Cardiac fibroblast (primary cell): ENCODE measurements around the gene PAPLN.

Experiments used
- DNase-seq, 2 donors: peaks; one replicate each; pipeline versions ENCODE4 v3.0.0 to v3.0.0-alpha.2; 2010; ENCODE audit warnings: low read depth in 2 of 2
- H3K4me3 ChIP-seq, 2 donors: replicated peaks in 1 of 2; 1 replicate in 1 of 2; 2 replicates in 1 of 2; pipeline ENCODE4 v1.5.1; 2011; ENCODE audit warnings: low read depth in 2 of 2, low read length in 2 of 2, mild to moderate bottlenecking in 2 of 2, moderate library complexity in 1 of 2
- TF ChIP-seq, protein P1 (sequence below): IDR thresholded peaks from one replicate; pipeline ENCODE4 v1.5.1; 2011; ENCODE audit warnings: low read depth, mild to moderate bottlenecking, low read length, inconsistent platforms

PAPLN gene

DNA sequence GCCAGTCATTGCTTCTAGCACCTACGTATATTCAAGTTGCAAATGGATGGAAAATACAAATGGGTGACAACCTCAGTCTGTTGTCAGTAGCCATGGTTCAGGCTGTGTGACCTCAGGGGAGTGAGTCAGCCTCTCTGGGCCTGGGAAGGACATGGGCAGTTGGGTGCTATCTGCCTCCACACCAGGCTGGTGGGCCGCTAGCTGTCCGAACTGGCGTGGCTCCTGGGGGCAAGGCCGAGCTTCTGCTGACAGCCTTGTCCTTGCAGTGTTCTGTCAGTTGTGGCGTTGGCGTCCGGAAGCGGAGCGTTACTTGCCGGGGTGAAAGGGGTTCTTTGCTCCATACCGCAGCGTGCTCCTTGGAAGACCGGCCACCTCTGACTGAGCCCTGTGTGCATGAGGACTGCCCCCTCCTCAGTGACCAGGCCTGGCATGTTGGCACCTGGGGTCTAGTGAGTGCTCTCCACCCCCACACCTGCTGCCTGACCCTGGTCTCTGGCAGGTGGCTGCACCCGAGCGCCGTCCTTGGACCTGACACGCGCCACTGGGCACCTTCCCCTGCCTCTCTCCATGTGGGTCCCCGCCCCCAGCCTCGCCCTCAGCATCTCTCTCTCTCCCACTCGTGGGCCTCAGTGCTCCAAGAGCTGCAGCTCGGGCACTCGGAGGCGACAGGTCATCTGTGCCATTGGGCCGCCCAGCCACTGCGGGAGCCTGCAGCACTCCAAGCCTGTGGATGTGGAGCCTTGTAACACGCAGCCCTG is 17.1 kb downstream of the PAPLN start:
- TF ChIP-seq, protein P1, sequence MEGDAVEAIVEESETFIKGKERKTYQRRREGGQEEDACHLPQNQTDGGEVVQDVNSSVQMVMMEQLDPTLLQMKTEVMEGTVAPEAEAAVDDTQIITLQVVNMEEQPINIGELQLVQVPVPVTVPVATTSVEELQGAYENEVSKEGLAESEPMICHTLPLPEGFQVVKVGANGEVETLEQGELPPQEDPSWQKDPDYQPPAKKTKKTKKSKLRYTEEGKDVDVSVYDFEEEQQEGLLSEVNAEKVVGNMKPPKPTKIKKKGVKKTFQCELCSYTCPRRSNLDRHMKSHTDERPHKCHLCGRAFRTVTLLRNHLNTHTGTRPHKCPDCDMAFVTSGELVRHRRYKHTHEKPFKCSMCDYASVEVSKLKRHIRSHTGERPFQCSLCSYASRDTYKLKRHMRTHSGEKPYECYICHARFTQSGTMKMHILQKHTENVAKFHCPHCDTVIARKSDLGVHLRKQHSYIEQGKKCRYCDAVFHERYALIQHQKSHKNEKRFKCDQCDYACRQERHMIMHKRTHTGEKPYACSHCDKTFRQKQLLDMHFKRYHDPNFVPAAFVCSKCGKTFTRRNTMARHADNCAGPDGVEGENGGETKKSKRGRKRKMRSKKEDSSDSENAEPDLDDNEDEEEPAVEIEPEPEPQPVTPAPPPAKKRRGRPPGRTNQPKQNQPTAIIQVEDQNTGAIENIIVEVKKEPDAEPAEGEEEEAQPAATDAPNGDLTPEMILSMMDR, result no peak
- H3K4me3 ChIP-seq, result no peak overlapping the region
- DNase-seq, result no peak

DNA sequence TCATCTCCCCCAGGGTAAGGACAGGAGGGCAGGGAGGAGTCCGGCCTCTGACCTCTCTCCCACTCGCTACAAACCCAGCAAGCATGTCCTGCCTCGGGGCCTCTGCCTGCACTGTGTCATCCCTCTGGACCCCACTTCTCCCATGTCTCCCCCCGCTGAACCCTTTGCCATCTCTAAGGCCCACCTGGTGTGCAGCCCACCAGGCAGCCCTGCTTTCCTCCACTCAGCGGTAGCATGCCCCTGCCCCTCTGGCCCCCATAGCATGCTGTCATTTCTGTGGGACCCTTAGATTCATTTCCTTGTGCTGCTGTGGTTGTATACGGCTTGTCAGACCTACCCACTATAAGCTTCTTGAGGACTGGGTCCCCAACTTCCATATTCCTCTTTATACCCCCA is 17.7 kb downstream of the PAPLN start:
- no peak overlapping the region for H3K4me3 ChIP-seq
- TF ChIP-seq, protein P1, result no peak

DNA sequence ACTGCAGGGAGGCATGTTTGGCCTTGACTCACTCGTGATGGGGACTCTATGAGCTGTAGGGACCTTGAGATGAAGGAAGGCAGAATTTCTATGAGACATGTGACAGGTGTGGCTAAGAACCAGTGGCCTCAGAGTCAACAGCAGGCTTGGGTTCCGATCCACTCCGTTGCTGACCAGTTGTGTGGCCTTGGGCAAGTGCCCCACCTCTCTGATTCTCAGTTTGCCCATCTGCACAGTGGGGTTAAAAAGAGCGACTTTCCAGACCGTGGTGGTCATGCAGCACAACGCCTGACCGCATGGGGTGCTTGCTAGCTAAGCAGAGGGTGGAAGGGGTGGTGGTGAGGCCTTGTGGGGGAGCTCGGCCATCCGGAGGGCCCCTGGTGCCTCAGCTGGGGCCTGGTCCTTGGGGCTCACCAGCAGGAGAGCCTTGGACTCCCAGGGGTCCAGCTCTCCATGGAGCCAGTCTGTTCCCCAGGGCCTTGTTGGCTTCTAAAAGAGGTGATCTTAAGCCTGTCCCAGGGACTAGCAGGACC is 18.5 kb downstream of the PAPLN start:
- no peak overlapping the region for H3K4me3 ChIP-seq
- DNase-seq, result no peak
- TF ChIP-seq, protein P1, result no peak

More for the DNA sequence above, 17.7 kb downstream of the PAPLN start:
- no peak for DNase-seq

DNA sequence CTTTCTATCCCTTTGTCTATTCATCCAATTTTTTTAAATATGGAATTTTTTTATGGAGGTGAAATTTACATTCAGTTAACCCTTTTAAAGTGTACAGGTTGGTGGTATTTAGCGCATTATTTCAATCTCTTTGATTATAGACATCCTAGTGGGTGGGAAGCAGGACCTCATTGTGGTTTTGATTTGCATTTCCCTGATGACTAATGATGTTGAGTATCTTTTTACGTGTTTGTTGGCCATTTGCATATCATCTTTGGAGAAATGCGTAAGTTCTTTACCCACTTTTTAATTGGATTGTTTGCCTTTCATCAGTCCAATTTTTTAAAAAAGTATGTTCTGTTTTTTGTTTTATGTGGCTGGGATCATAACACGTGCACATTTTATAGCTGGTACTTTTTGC is 20.8 kb downstream of the PAPLN start:
- DNase-seq, result no peak
- H3K4me3 ChIP-seq, result no peak overlapping the region
- TF ChIP-seq, protein P1, result no peak

DNA sequence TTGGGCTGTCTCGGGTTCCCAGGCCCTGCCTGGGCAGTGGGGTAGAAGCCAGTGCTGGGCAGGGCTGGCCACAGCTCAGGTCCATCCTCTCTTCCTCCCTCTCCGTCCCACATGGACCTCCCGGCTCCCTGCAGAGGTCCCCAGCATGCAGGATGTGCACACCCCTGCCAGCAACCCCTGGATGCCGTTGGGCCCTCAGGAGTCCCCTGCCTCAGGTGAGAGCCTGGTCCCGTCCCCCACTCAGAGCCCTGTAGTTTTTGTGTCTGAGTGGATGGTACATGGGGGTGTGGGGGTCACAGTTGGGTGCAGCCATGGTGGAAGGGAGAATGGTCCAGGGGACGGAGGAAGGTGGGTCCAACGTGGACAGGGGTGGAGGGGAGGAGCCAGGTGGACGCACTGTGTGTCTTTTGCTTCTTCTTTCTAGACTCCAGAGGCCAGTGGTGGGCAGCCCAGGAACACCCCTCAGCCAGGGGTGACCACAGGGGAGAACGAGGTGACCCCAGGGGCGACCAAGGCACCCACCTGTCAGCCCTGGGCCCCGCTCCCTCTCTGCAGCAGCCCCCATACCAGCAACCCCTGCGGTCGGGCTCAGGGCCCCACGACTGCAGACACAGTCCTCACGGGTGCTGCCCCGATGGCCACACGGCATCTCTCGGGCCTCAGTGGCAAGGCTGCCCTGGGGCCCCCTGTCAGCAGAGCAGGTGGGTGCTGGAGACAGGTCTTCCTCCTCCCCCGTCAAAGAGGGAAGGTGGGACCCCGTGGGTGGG is 21.7 kb downstream of the PAPLN start:
- TF ChIP-seq, protein P1, result no peak
- DNase-seq, result no peak
- no peak overlapping the region for H3K4me3 ChIP-seq

DNA sequence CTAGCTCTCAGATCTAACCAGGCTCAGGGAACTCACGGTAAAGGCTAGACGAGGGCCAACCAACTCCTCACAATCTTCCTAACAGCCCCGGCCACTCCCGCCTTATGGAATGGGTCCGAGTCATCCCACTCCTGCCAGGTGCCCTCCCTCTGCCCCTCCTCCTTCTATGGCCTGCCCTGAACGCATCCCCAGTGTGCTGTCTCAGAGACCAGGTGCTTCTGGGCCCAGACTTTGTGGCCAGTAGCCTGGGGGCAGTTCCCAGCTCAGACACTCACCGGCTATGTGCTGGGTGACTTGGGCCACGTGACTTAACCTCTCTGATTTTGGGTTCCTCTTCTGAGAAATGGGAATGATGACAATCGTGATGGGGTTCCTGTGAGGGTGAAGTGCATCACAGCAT is 22.5 kb downstream of the PAPLN start:
- TF ChIP-seq, protein P1, result no peak
- H3K4me3 ChIP-seq, result no peak overlapping the region
- no peak for DNase-seq
